ENCODE data around the gene PFAS. TPM values are rescaled to one million over a fixed set of nuclear protein-coding genes. Genes with fewer than 3 reads are reported as not detected.
A peak's percentile ranks its signal among the peaks of the same experiment; 100 is the strongest.

The PFAS gene
- total and polyA plus RNA-seq, 2 of the 8 experiments (the other 6 are each of a cell fraction or from before 2014, with no cell fraction given), result 88.4 to 248 TPM

DNA sequence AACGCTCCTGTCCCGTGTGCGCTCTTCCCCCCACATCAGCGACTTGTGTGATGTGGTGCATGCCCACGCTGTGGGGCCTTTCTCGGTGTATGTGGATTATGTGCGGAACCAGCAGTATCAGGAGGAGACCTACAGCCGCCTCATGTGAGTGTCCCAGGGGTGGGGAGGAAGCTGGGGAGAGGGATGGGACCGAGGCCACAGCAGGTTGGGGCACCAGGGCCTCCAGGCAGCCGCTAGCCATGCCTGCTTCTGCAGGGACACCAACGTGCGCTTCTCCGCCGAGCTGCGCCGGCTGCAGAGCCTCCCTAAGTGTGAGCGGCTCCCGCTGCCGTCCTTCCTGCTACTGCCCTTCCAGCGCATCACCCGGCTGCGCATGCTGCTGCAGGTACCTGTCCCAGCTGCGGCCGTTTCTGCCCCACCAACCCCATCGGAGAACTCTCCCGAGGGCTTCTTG, 66.7 kb downstream of the PFAS start (continued):
- TF ChIP-seq SIN3A (conservative IDR thresholded peaks at IDR 0.05 in 1 of 2, IDR thresholded peaks at IDR 0.05 in 1 of 2; ENCODE audit: low read depth in 1 of 2, low read length in 2 of 2) (0 out of 4 replicates have a peak, but pooled peaks of 1 of the 2 experiments have one; percentile 37), CHD1 (IDR thresholded peaks at IDR 0.05; ENCODE audit: low read depth, low read length) (no peak), FOSL1 (IDR thresholded peaks at IDR 0.05; ENCODE audit: insufficient read depth, low read depth, low read length) (no peak), RXRA (IDR thresholded peaks at IDR 0.05; ENCODE audit: insufficient read depth, low read depth, low read length) (no peak), RNF2 (IDR thresholded peaks at IDR 0.05; ENCODE audit: borderline replicate concordance, low read depth, low read length, missing control alignments, poor library complexity, severe bottlenecking) (no peak), SP4 (IDR thresholded peaks at IDR 0.05; ENCODE audit: low read length) (no peak), RFX5 (IDR thresholded peaks at IDR 0.05; ENCODE audit: borderline replicate concordance, low read depth, low read length) (no peak), SAP30 (IDR thresholded peaks at IDR 0.05; ENCODE audit: insufficient read depth, insufficient replicate concordance, low read length) (no peak), GTF2F1 (IDR thresholded peaks at IDR 0.05; ENCODE audit: borderline replicate concordance, low read depth, low read length) (no peak), SP1 (IDR thresholded peaks at IDR 0.05; ENCODE audit: low read depth, low read length) (no peak), BCL11A (IDR thresholded peaks at IDR 0.05; ENCODE audit: low read depth in 2 of 2, low read length in 2 of 2) (no peak), ZNF274 (IDR thresholded peaks at IDR 0.05; ENCODE audit: borderline replicate concordance, extremely low read depth, low read length) (no peak), CBX8 (IDR thresholded peaks at IDR 0.05; ENCODE audit: borderline replicate concordance, low read depth, low read length) (no peak), NRF1 (IDR thresholded peaks at IDR 0.05; ENCODE audit: low read depth, low read length) (no peak), EGR1 (IDR thresholded peaks at IDR 0.05; ENCODE audit: borderline replicate concordance, low read depth, low read length) (no peak), HDAC6 (IDR thresholded peaks at IDR 0.05; ENCODE audit: low read depth, low read length) (no peak), EZH2 (IDR thresholded peaks at IDR 0.05; ENCODE audit: low read depth, low read length, severe bottlenecking) (peak; percentile 53), ASH2L (IDR thresholded peaks at IDR 0.05; ENCODE audit: low read length) (peak; percentile 72), BACH1 (IDR thresholded peaks at IDR 0.05; ENCODE audit: low read length) (no peak), RAD21 (IDR thresholded peaks at IDR 0.05 in 1 of 2, conservative IDR thresholded peaks at IDR 0.05 in 1 of 2; ENCODE audit: low read depth in 2 of 2, low read length in 2 of 2) (no peak)
- TF ChIP-seq, protein P1, sequence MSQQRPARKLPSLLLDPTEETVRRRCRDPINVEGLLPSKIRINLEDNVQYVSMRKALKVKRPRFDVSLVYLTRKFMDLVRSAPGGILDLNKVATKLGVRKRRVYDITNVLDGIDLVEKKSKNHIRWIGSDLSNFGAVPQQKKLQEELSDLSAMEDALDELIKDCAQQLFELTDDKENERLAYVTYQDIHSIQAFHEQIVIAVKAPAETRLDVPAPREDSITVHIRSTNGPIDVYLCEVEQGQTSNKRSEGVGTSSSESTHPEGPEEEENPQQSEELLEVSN (IDR thresholded peaks at IDR 0.05), result no peak
